Hepatocyte (in vitro differentiated cells): ENCODE data around the gene BTG1. TPM values are rescaled to one million over a fixed set of nuclear protein-coding genes. Genes with fewer than 3 reads are reported as not detected.

Experiments
- DNase-seq: peaks from one replicate; pipeline ENCODE4 v3.0.0-alpha.2; 2016; ENCODE audit warnings: low spot score
- H2AFZ ChIP-seq: fragments of 200-600 bp; sonication (generic); 2 replicates; pipeline ENCODE4 v1.6.0; 2016; ENCODE audit warnings: antibody characterized with exemption, mild to moderate bottlenecking
- H3K27ac ChIP-seq: fragments of 200-600 bp; sonication (generic); 2 replicates; pipeline ENCODE4 v1.5.1; 2016; ENCODE audit warnings: mild to moderate bottlenecking
- H3K27me3 ChIP-seq: fragments of 200-600 bp; sonication (generic); 2 replicates; pipeline ENCODE4 v1.6.1; 2016
- H3K36me3 ChIP-seq: fragments of 200-600 bp; sonication (generic); replicated peaks from 2 replicates; pipeline ENCODE4 v1.5.1; 2016; ENCODE audit warnings: low read depth; ENCODE audit not compliant: insufficient read depth
- H3K4me1 ChIP-seq: fragments of 200-600 bp; sonication (generic); 2 replicates; pipeline ENCODE4 v1.5.1; 2016; ENCODE audit warnings: mild to moderate bottlenecking, moderate library complexity; ENCODE audit not compliant: insufficient read depth
- H3K4me2 ChIP-seq: fragments of 200-600 bp; sonication (generic); 2 replicates; pipeline ENCODE4 v1.6.0; 2016
- H3K4me3 ChIP-seq: fragments of 200-600 bp; sonication (generic); 2 replicates; pipeline ENCODE4 v1.5.1; 2016; ENCODE audit warnings: mild to moderate bottlenecking
- H3K79me2 ChIP-seq: fragments of 200-600 bp; sonication (generic); 2 replicates; pipeline ENCODE4 v1.6.0; 2017; ENCODE audit warnings: mild to moderate bottlenecking
- H3K9me2 ChIP-seq: fragments of 200-600 bp; sonication (generic); replicated peaks from 2 replicates; pipeline ENCODE4 v1.6.0; 2017; ENCODE audit warnings: mild to moderate bottlenecking; ENCODE audit not compliant: insufficient read depth
- H3K9me3 ChIP-seq: fragments of 200-600 bp; sonication (generic); 2 replicates; pipeline ENCODE4 v1.5.1; 2016; ENCODE audit warnings: low read depth, mild to moderate bottlenecking
- H4K20me1 ChIP-seq: fragments of 200-600 bp; sonication (generic); 2 replicates; pipeline ENCODE4 v1.6.0; 2016; ENCODE audit warnings: mild to moderate bottlenecking; ENCODE audit not compliant: insufficient read depth, poor library complexity, severe bottlenecking
- EZH2 ChIP-seq: fragments of 200-600 bp; sonication (generic); IDR thresholded peaks from 2 replicates; pipeline ENCODE4 v1.6.1; 2016; ENCODE audit warnings: antibody characterized with exemption, mild to moderate bottlenecking, borderline replicate concordance
- EZH2phosphoT487 ChIP-seq: fragments of 200-600 bp; sonication (generic); IDR thresholded peaks from one replicate; pipeline ENCODE4 v1.6.1; 2018; ENCODE audit warnings: antibody characterized with exemption, mild to moderate bottlenecking, low read depth, moderate library complexity; ENCODE audit not compliant: unreplicated experiment, severe bottlenecking
- WGBS: methylation state at CpG from one replicate; pipeline ENCODE4 v1.1.6; 2016; ENCODE audit warnings: low lambda C conversion rate; ENCODE audit errors: missing lambda C conversion rate; 5-methylcytosine and 5-hydroxymethylcytosine counted together
- polyA plus RNA-seq: library from polyadenylated mRNA; unstranded; fragments of >200 nt; fragmentation: Nextera tagmentation; extraction: Ambion mirVana; gene quantifications from 2 replicates; pipeline ENCODE4 v1.2.1, GENCODE V29; 2016
- total RNA-seq: library from RNA; depleted of rRNA; stranded (reverse); fragments of >200 nt; gene quantifications from 2 replicates; pipeline ENCODE4 v1.2.3, GENCODE V29; 2014
- TF ChIP-seq, protein P1 (sequence below): fragments of 200-600 bp; sonication (generic); IDR thresholded peaks from 2 replicates; pipeline ENCODE4 v1.5.1; 2016; ENCODE audit warnings: antibody characterized with exemption, mild to moderate bottlenecking; ENCODE audit not compliant: poor library complexity

BTG1 gene
- total and polyA plus RNA-seq, 2 experiments from 2014 or later: 72.0 to 146 TPM

DNA sequence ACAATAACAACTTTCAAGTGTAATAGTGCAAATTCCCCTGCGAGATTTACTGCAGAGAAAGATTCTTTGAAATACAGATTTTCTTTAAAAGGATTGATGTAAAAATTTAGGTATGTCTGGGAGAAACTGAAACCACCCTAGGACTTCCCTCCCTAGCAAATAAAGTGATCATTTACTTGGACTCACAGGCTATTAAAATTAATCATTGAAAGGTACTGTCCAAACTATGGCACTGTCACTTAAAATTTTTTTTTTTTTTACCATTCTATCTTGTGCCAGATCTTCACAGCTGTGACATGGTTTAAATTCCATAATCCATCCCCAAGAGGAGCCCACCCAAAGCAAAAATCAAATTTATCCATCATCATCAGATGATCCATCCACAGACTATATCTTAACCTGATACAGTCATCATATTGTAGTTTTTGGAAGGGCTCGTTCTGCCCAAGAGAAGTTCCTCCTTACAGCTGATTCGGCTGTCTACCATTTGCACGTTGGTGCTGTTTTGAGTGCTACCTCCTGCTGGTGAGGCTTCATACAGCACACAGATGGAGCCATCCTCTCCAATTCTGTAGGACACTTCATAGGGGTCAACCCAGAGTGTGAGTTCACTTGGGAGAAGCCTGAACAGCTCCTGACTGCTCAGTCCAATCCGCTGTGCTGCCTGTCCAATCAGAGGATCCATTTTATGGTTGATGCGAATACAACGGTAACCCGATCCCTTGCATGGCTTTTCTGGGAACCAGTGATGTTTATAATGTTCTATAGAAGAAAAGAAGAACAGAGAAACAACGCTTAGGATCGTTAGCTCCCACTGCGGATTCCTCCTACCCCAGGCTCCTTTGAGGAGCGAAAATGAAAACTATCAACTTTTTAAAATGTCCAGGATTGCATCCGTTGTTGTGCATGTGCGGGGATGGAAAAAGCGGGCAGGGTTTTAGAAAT, 1.7 kb downstream of the BTG1 start:
- Histone ChIP-seq H4K20me1 (peaks cover 62% of the 10 kb centered on the region), H3K79me2 (peaks cover 70% of the 10 kb centered on the region), H3K4me3 (peak overlapping the region; percentile 92), H3K36me3 (peaks cover 12% of the 10 kb centered on the region), H3K9me2 (no peaks in the 10 kb centered on the region), H3K4me1 (peaks cover 13% of the 10 kb centered on the region), H2AFZ (no peak overlapping the region), H3K4me2 (peak overlapping the region; percentile 86), H3K27me3 (no peaks in the 10 kb centered on the region), H3K9me3 (no peaks in the 10 kb centered on the region), H3K27ac (peak overlapping the region; percentile 98)
- WGBS: 3% methylated on average over 15 of the region's 15 CpGs
- TF ChIP-seq EZH2: no peak
- TF ChIP-seq, protein P1, sequence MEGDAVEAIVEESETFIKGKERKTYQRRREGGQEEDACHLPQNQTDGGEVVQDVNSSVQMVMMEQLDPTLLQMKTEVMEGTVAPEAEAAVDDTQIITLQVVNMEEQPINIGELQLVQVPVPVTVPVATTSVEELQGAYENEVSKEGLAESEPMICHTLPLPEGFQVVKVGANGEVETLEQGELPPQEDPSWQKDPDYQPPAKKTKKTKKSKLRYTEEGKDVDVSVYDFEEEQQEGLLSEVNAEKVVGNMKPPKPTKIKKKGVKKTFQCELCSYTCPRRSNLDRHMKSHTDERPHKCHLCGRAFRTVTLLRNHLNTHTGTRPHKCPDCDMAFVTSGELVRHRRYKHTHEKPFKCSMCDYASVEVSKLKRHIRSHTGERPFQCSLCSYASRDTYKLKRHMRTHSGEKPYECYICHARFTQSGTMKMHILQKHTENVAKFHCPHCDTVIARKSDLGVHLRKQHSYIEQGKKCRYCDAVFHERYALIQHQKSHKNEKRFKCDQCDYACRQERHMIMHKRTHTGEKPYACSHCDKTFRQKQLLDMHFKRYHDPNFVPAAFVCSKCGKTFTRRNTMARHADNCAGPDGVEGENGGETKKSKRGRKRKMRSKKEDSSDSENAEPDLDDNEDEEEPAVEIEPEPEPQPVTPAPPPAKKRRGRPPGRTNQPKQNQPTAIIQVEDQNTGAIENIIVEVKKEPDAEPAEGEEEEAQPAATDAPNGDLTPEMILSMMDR: peak; percentile 63
- DNase-seq: peak; percentile 86

DNA sequence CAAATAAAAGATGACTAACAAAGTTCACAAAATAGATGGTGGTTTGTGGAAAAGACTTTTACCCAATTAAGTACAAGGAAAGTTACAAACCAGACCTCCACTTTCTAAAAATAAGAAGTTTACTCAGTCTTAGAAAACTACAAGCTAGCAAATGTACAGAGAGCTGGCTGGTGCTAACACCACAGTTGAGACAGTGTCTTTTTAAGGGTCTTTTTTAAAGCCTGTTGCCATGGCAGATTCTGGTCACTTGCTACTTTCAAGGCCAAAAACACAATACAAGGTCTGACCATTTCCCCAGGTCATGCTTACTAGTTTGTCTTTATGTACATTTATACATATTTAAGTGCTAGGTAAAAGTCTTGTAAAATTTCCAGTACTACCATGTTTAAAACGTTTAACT, 2.4 kb downstream of the BTG1 start:
- H3K4me3 ChIP-seq: peak overlapping the region; percentile 92
- peak overlapping the region; percentile 86 for H3K4me2 ChIP-seq
- no peaks in the 10 kb centered on the region for H3K27me3 ChIP-seq
- DNase-seq: no peak
- H3K79me2 ChIP-seq: peaks cover 70% of the 10 kb centered on the region
- WGBS: 0% methylated on average over 1 of the region's 1 CpG
- no peaks in the 10 kb centered on the region for H3K9me2 ChIP-seq
- H3K9me3 ChIP-seq: no peaks in the 10 kb centered on the region
- TF ChIP-seq EZH2 (no peak), EZH2phosphoT487 (no peak)
- TF ChIP-seq, protein P1: no peak
- H3K4me1 ChIP-seq: peaks cover 16% of the 10 kb centered on the region
- H2AFZ ChIP-seq: no peak overlapping the region
- H4K20me1 ChIP-seq: peaks cover 66% of the 10 kb centered on the region
- H3K27ac ChIP-seq: peak overlapping the region; percentile 98
- H3K36me3 ChIP-seq: peaks cover 12% of the 10 kb centered on the region

DNA sequence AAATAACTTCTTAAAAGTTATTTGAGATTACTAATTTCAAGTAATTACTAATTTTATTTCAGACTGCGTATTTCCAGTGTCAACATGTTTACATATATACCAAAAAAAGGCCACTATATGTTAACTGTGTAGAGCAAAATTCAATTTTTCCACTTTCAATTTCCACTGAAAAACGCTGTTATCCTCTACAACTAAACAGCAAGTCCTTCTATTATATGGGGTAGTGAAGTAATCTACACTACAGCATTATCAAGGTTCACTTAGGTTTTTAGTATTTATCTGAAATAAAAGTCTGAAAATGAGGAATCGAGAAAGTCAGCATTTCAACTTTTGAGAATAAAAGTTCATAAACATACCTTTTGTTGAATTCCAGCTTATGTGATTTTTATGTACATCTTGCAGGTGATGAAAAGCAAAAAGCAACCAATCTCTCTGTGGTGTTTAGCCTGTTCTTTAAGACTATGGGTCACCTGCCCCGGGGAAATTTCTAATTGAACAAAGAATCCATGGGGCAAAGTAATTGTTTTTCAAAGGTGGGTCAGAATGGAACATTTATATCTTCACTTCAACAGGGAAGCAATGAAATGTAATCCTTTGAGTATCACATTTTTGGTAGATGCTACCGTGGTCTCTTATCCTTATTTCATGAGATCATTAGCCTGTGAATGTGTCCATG, 3.3 kb downstream of the BTG1 start:
- peaks cover 12% of the 10 kb centered on the region for H3K36me3 ChIP-seq
- H3K4me1 ChIP-seq: peaks cover 17% of the 10 kb centered on the region
- peak overlapping the region; percentile 86 for H3K4me2 ChIP-seq
- no peaks in the 10 kb centered on the region for H3K9me2 ChIP-seq
- no peaks in the 10 kb centered on the region for H3K27me3 ChIP-seq
- WGBS: 39% methylated on average over 5 of the region's 5 CpGs
- H2AFZ ChIP-seq: no peak overlapping the region
- DNase-seq: no peak
- H3K4me3 ChIP-seq: peak overlapping the region; percentile 92
- peak overlapping the region; percentile 98 for H3K27ac ChIP-seq
- TF ChIP-seq EZH2: no peak
- TF ChIP-seq, protein P1: no peak
- TF ChIP-seq EZH2phosphoT487: no peak
- H3K9me3 ChIP-seq: no peaks in the 10 kb centered on the region
- peaks cover 79% of the 10 kb centered on the region for H3K79me2 ChIP-seq
- peaks cover 75% of the 10 kb centered on the region for H4K20me1 ChIP-seq
